Mesendoderm (in vitro differentiated cells): Measurements from ENCODE around the gene ZBTB24.

Experiments used
- DNase-seq: peaks from one replicate; pipeline ENCODE4 v3.0.0; 2013
- H2AK5ac ChIP-seq: 2 replicates; pipeline ENCODE4 v1.6.1; 2013; ENCODE audit warnings: low read length, inconsistent platforms
- H2BK120ac ChIP-seq: 2 replicates; pipeline ENCODE4 v1.6.1; 2013; ENCODE audit warnings: low read depth, mild to moderate bottlenecking, low read length, moderate library complexity, mixed read lengths
- H2BK15ac ChIP-seq: replicated peaks from 2 replicates; pipeline ENCODE4 v1.6.1; 2013; ENCODE audit warnings: low read depth, mild to moderate bottlenecking, moderate library complexity
- H2BK5ac ChIP-seq: 2 replicates; pipeline ENCODE4 v1.6.1; 2013; ENCODE audit warnings: low read length, inconsistent platforms
- H3K18ac ChIP-seq: 2 replicates; pipeline ENCODE4 v1.6.1; 2013; ENCODE audit warnings: mild to moderate bottlenecking, low read length, mixed read lengths
- H3K23ac ChIP-seq: one replicate; pipeline ENCODE4 v1.6.1; 2013; ENCODE audit warnings: low read length
- H3K27ac ChIP-seq: 2 replicates; pipeline ENCODE4 v1.5.1; 2013; ENCODE audit warnings: low read depth, mild to moderate bottlenecking, inconsistent platforms, low read length, moderate library complexity
- H3K27me3 ChIP-seq: 2 replicates; pipeline ENCODE4 v1.6.1; 2013; ENCODE audit warnings: low read length, control low read depth, mild to moderate bottlenecking, inconsistent platforms; ENCODE audit not compliant: insufficient read depth, poor library complexity
- H3K36me3 ChIP-seq: 2 replicates; pipeline ENCODE4 v1.6.1; 2013; ENCODE audit warnings: low read length, inconsistent platforms; ENCODE audit not compliant: control insufficient read depth, insufficient read depth
- H3K4ac ChIP-seq: one replicate; pipeline ENCODE4 v1.6.1; 2013; ENCODE audit warnings: low read depth, mild to moderate bottlenecking, low read length, moderate library complexity
- H3K4me1 ChIP-seq: 2 replicates; pipeline ENCODE4 v1.6.1; 2013; ENCODE audit warnings: low read depth, low read length, inconsistent platforms; ENCODE audit not compliant: control insufficient read depth
- H3K4me2 ChIP-seq: 2 replicates; pipeline ENCODE4 v1.6.1; 2013; ENCODE audit warnings: low read length
- H3K4me3 ChIP-seq: 2 replicates; pipeline ENCODE4 v1.5.1; 2013; ENCODE audit warnings: mild to moderate bottlenecking, low read length
- H3K56ac ChIP-seq: one replicate; pipeline ENCODE4 v1.6.1; 2013; ENCODE audit warnings: low read length
- H3K79me1 ChIP-seq: 2 replicates; pipeline ENCODE4 v1.6.1; 2013; ENCODE audit warnings: low read length, inconsistent platforms
- H3K79me2 ChIP-seq: 2 replicates; pipeline ENCODE4 v1.6.1; 2013; ENCODE audit warnings: mild to moderate bottlenecking, low read length; ENCODE audit not compliant: control insufficient read depth, insufficient read depth
- H3K9ac ChIP-seq: 2 replicates; pipeline ENCODE4 v1.6.1; 2013; ENCODE audit warnings: low read length, inconsistent platforms
- H4K5ac ChIP-seq: one replicate; pipeline ENCODE4 v1.6.1; 2013; ENCODE audit warnings: low read length
- H4K8ac ChIP-seq: one replicate; pipeline ENCODE4 v1.6.1; 2013; ENCODE audit warnings: low read depth, mild to moderate bottlenecking, control low read depth, low read length, moderate library complexity
- whole genome bisulfite sequencing: extraction: QIAGEN DNeasy Blood & Tissue Kit; methylation state at CpG from one replicate; pipeline ENCODE4 v1.1.7; 2013; ENCODE audit warnings: low lambda C conversion rate, missing lambda C conversion rate; ENCODE audit not compliant: insufficient coverage; ENCODE audit errors: extremely low coverage; 5-methylcytosine and 5-hydroxymethylcytosine counted together

The ZBTB24 gene

DNA sequence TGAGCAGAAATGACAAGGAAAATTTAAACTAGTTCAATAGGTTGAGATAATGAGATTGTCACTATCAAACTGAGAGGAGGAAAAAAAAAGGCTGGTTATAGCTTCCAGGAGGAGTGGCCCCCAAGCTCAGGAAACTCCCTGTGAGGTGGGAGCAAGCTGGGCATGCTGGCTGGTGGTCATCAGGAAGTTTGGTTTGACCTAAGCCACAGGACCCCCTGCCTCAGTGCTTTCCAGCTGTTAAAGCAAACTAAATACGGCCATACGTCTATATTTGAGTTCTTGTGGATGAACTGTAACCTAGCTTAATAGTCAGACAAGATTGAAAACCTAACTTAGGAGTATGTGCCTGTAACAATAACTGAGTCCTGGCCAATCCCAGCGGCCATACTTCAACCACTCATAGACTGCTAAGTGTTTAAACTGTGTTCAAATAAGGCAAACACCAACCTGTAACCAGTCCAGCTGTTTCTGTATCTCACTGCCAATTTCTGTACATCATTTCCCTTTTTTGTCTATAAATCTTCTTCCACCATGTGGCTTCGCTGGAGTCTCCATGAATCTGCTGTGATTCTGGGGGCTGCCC, 24.6 kb upstream of the ZBTB24 start:
- Histone ChIP-seq H3K27me3 (no peaks in the 10 kb centered on the region), H3K79me2 (no peaks in the 10 kb centered on the region), H3K4me3 (no peak overlapping the region), H2BK120ac (no peak overlapping the region), H2BK5ac (no peak overlapping the region), H3K27ac (no peak overlapping the region), H4K5ac (no peak overlapping the region), H3K79me1 (no peaks in the 10 kb centered on the region), H2AK5ac (no peak overlapping the region), H3K56ac (no peak overlapping the region), H3K23ac (no peak overlapping the region), H2BK15ac (no peak overlapping the region), H3K4me2 (no peak overlapping the region), H3K4ac (no peak overlapping the region), H3K36me3 (no peaks in the 10 kb centered on the region), H3K18ac (no peak overlapping the region), H4K8ac (no peak overlapping the region), H3K4me1 (no peaks in the 10 kb centered on the region), H3K9ac (no peak overlapping the region)
- no CpG with 5 or more reads among the region's 4 CpGs for WGBS
- DNase-seq = no peak

DNA sequence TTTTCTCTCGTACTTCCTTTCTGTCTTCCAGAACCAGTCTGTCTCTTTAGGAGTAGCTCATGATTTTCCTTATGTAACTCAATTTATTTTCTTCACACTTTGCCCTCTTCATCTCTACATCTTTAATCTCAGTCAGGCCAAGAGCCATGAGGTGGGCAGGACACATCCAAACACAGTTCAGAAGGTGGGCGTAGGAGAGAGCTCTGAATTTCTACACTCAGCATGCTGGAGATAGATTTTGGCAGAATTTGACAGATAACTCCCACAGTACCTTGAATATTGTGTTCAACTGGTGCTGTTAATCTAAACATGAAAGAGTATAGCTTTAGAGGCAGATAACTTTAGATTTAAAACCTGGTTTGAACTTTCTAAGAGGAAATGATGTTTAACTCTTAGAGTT, 23.8 kb upstream of the ZBTB24 start:
- H3K4me3 ChIP-seq = no peak overlapping the region
- no peak overlapping the region for H2BK120ac ChIP-seq
- no peak overlapping the region for H3K23ac ChIP-seq
- no peak for DNase-seq
- no peak overlapping the region for H3K18ac ChIP-seq
- no peak overlapping the region for H3K56ac ChIP-seq
- no peaks in the 10 kb centered on the region for H3K79me2 ChIP-seq
- H4K8ac ChIP-seq = no peak overlapping the region
- H3K79me1 ChIP-seq = no peaks in the 10 kb centered on the region
- no peaks in the 10 kb centered on the region for H3K36me3 ChIP-seq
- no CpG with 5 or more reads among the region's 2 CpGs for WGBS
- no peak overlapping the region for H4K5ac ChIP-seq
- H2AK5ac ChIP-seq = no peak overlapping the region
- no peaks in the 10 kb centered on the region for H3K4me1 ChIP-seq
- no peak overlapping the region for H3K4ac ChIP-seq
- no peak overlapping the region for H3K4me2 ChIP-seq
- H3K9ac ChIP-seq = no peak overlapping the region
- H2BK15ac ChIP-seq = no peak overlapping the region
- no peak overlapping the region for H2BK5ac ChIP-seq
- H3K27ac ChIP-seq = no peak overlapping the region
- H3K27me3 ChIP-seq = no peaks in the 10 kb centered on the region

GRCh38 chr6:109506314-109506713, 23.3 kb upstream of the ZBTB24 start:
- H4K5ac ChIP-seq = no peak overlapping the region

DNA sequence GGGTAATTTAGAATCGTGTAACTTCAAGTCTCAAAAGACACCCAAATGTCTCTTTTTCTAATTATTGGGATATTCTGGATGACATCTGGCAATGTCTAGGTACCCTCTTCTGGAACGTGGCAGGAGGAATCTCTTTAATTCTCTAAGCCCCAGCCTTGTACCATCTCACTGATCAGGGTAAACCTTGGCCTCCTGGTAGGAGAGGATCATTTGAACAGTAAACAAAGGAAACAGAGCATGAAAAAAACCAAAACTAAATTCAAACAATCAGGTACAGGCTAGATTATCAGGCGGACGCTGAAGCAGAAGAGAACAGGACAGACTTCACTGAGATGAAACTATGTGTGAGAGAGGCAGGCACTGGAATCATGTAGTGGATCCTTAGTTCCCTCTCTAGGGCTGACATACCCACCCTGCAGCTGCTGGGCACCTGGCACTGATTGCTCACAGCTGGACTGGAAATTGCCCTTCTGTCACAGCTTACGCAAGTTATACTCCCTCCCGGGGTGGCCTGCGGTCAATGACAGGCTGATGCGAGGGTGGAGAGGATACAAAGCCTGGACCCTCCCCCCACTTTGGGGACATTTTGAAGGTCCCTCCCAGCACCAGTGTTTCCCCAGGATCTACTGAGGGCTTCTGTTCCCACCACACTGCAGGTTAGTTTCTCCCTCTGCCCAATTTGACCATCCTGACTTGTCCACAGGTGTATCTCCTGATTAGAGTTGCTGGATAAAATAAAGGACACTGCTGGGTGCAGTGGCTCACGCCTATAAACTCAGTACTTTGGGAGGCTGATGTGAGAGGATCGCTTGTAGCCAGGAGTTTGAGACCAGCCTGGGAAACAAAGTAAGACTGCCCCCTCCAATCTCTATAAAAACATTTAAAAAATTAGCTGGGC, 20.6 kb upstream of the ZBTB24 start:
- no CpG with 5 or more reads among the region's 10 CpGs for WGBS
- Histone ChIP-seq H3K18ac (no peak overlapping the region), H2BK120ac (no peak overlapping the region), H3K4me1 (no peaks in the 10 kb centered on the region), H4K5ac (no peak overlapping the region), H2BK5ac (no peak overlapping the region), H3K27ac (no peak overlapping the region), H3K36me3 (no peaks in the 10 kb centered on the region), H3K79me2 (no peaks in the 10 kb centered on the region), H3K4ac (no peak overlapping the region), H3K9ac (no peak overlapping the region), H3K4me2 (no peak overlapping the region), H3K23ac (no peak overlapping the region), H4K8ac (no peak overlapping the region), H3K4me3 (no peak overlapping the region), H3K56ac (no peak overlapping the region), H3K79me1 (no peaks in the 10 kb centered on the region), H2BK15ac (no peak overlapping the region), H2AK5ac (no peak overlapping the region), H3K27me3 (no peaks in the 10 kb centered on the region)
- no peak for DNase-seq

More at GRCh38 chr6:109506314-109506713, 23.3 kb upstream of the ZBTB24 start:
- no peak overlapping the region for H3K4me3 ChIP-seq
- H3K4ac ChIP-seq = no peak overlapping the region
- no CpG with 5 or more reads among the region's 2 CpGs for WGBS
- no peak overlapping the region for H2BK5ac ChIP-seq
- no peak overlapping the region for H3K56ac ChIP-seq
- no peaks in the 10 kb centered on the region for H3K79me1 ChIP-seq
- H3K79me2 ChIP-seq = no peaks in the 10 kb centered on the region
- H3K36me3 ChIP-seq = no peaks in the 10 kb centered on the region
- H4K8ac ChIP-seq = no peak overlapping the region
- H3K23ac ChIP-seq = no peak overlapping the region
- no peak overlapping the region for H3K18ac ChIP-seq
- no peaks in the 10 kb centered on the region for H3K4me1 ChIP-seq
- H3K27ac ChIP-seq = no peak overlapping the region
- H2BK120ac ChIP-seq = no peak overlapping the region
- no peak overlapping the region for H3K9ac ChIP-seq
- no peak overlapping the region for H2BK15ac ChIP-seq
- H3K4me2 ChIP-seq = no peak overlapping the region
- no peak overlapping the region for H2AK5ac ChIP-seq
- H3K27me3 ChIP-seq = no peaks in the 10 kb centered on the region
- no peak for DNase-seq

DNA sequence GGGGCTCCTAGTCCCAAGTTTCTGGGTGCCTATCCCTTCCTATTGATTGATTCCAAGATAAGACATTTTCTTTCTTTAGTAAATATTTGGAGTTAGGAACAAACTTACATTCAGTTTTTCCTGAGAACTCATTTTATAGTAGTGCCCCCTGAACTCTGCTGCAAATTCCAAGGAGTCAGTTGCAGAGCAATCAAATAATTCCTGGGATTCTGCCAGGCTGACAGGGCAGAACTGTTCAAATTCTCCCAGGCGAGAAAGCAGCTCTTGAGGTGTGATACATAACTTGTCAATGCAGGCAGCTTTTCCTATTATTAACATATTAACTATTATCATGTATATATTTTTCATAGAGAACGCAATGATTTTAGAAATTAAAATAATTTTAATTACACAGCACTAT, 15.9 kb upstream of the ZBTB24 start:
- no peaks in the 10 kb centered on the region for H3K27me3 ChIP-seq
- H4K5ac ChIP-seq = no peak overlapping the region
- WGBS = no CpG with 5 or more reads among the region's 2 CpGs
- no peaks in the 10 kb centered on the region for H3K79me1 ChIP-seq
- H3K23ac ChIP-seq = no peak overlapping the region
- no peak overlapping the region for H4K8ac ChIP-seq
- no peak overlapping the region for H2AK5ac ChIP-seq
- no peak overlapping the region for H3K4me2 ChIP-seq
- H3K4me3 ChIP-seq = no peak overlapping the region
- H3K9ac ChIP-seq = no peak overlapping the region
- no peaks in the 10 kb centered on the region for H3K36me3 ChIP-seq
- no peak overlapping the region for H2BK120ac ChIP-seq
- H2BK5ac ChIP-seq = no peak overlapping the region
- H3K56ac ChIP-seq = no peak overlapping the region
- H3K4ac ChIP-seq = no peak overlapping the region
- no peak overlapping the region for H3K27ac ChIP-seq
- no peak for DNase-seq
- H3K79me2 ChIP-seq = no peaks in the 10 kb centered on the region
- no peak overlapping the region for H2BK15ac ChIP-seq
- H3K4me1 ChIP-seq = no peaks in the 10 kb centered on the region
- no peak overlapping the region for H3K18ac ChIP-seq
